ENCODE results near the gene NUTM2B. TPM values are rescaled to one million over a fixed set of nuclear protein-coding genes. Genes with fewer than 3 reads are reported as not detected.
"Not testable (repeated sequence)": the region's sequence is repeated elsewhere in the genome, so short reads cannot be mapped to it uniquely, and the experiment has no call there.

The NUTM2B gene, protein sequence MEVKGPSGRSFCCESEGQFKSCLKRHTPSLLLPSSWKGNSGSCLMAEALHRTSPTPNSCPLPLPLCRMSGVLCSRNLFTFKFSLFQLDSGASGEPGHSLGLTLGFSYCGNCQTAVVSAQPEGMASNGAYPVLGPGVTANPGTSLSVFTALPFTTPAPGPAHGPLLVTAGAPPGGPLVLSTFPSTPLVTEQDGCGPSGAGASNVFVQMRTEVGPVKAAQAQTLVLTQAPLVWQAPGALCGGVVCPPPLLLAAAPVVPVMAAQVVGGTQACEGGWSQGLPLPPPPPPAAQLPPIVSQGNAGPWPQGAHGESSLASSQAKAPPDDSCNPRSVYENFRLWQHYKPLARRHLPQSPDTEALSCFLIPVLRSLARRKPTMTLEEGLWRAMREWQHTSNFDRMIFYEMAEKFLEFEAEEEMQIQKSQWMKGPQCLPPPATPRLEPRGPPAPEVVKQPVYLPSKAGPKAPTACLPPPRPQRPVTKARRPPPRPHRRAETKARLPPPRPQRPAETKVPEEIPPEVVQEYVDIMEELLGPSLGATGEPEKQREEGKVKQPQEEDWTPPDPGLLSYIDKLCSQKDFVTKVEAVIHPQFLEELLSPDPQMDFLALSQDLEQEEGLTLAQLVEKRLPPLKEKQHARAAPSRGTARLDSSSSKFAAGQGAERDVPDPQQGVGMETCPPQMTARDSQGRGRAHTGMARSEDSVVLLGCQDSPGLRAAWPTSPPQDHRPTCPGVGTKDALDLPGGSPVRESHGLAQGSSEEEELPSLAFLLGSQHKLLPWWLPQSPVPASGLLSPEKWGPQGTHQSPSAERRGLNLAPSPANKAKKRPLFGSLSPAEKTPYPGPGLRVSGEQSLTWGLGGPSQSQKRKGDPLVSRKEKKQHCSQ
- 1.2 TPM in 2 replicates for total RNA-seq (2014; rRNA removed; shearing (Covaris generic))

DNA sequence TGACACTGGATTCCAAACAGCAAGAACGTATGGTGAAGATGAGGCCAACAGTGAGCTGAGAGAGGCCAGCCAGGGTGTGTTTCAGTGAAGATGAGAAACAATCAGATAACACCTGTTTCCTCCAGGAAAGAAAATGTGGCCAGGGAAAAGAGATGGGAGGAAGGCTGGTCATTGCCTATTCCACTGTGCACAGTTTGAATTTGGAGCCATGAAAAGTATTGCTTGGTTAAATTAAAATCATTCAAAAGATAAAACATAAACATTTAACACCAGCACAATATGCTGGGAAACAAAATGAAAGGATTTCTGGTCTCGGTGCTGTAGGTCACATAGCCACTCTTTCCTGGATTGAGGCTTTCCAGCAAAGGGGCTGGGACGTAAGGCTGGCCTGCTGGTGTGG lies at the start of gene NUTM2B:
TSS of gene NUTM2B (plus strand) at position 301 of the 400 bp plus-strand sequence. CDS start 383 bp downstream, outside the sequence.
- not testable (repeated sequence) for DNase-seq (ENCODE audit: low spot score)

DNA sequence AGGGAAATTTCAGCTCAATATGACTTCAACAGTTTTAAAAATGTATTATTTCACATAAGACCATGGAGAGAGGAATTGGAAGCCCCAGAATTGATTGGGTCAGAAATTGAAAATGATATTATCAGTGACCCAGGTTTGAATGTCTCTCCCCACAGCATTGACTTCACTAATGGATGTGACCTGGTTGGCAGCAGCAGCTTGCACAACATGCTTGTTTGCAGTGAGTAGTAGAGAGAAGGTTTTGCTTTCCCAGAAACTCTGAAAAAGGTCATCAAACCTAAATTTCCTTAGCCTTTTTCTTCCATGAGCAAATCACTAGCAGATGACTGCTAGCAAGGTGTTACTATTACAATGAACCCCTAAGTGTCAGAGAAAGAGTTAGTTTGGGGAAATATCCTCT lies 39.7 kb upstream of the NUTM2B start:
- not testable (repeated sequence) for DNase-seq (ENCODE audit: low spot score)

- DNase-seq (ENCODE audit: low spot score): not testable (repeated sequence)
Observed at GRCh38 chr10:79664686-79665085, 38.3 kb upstream of the NUTM2B start.

DNA sequence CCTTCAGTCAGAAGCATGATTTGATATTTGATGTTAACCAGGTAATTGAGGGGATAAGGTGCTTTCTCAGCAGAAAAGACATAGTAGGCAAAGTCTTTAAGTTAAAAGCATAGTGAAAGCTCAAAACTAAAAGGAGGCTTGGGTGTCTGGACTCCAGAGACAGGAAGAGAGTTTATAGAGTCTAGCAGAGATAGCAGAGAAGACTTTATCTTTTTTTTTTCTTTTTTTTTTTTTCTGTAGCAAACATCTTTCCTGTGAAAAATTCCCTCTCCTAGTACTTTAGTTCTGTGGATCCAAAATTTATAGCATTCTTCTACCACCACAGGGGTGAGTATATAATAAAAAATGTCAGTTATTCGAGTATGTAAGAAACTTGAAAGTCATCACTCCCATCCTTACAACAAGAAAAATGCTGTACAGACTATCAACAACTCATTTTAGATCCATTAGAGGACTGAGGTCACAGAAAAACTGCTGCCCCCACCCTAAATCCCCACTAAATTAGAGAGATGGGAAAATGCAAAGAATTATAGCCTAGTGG lies 33.7 kb upstream of the NUTM2B start:
- DNase-seq (ENCODE audit: low spot score): peak; percentile 23

- DNase-seq (ENCODE audit: low spot score): peak; percentile 27
Observed at GRCh38 chr10:79674878-79675277, 28.1 kb upstream of the NUTM2B start.

GRCh38 chr10:79683026-79683883 lies 19.8 kb upstream of the NUTM2B start:
- not testable (repeated sequence) for DNase-seq (ENCODE audit: low spot score)

- DNase-seq (ENCODE audit: low spot score): not testable (repeated sequence)
Observed at GRCh38 chr10:79683884-79684720, 18.9 kb upstream of the NUTM2B start.

- not testable (repeated sequence) for DNase-seq (ENCODE audit: low spot score)
Observed at GRCh38 chr10:79685044-79685685, 17.9 kb upstream of the NUTM2B start.

DNA sequence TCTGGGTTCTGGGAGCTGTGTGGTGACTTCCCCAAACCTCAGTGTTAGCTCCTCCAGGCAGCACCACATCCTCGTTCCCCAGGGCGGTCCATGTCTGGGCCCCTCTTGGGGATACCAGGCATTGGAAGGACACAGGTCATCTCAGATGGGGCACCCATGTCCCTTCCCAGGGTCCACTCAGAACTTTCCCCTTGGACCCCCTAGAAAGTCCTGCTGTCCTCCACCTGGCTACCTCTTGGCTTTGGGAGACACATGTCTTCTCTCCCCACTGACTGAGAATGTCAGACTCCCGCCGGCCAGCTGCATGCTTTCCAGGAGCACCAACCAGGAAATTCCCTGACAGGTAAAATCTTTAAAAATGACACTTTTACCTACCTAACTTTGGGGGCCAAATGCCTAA lies 16.4 kb upstream of the NUTM2B start:
- not testable (repeated sequence) for DNase-seq (ENCODE audit: low spot score)

GRCh38 chr10:79687406-79688150 lies 15.4 kb upstream of the NUTM2B start:
- DNase-seq (ENCODE audit: low spot score): not testable (repeated sequence)

DNA sequence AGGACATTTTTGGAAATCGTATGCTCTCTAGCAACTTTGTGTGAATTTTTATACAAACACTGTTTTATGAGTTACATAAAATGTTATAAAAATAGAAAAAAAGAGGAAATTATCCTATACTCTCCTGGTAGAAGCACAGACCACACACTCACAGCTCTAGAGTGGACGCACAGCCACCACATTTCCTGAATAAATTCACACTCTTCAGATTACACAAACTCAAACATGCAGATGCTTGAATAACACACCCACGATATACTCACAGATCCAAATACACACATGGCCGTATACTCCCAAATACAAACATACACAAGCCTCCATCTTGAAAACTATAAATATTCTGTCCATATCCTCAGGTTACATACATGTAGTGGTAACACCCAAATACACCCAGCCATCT lies 14.2 kb upstream of the NUTM2B start:
- DNase-seq (ENCODE audit: low spot score): not testable (repeated sequence)

DNA sequence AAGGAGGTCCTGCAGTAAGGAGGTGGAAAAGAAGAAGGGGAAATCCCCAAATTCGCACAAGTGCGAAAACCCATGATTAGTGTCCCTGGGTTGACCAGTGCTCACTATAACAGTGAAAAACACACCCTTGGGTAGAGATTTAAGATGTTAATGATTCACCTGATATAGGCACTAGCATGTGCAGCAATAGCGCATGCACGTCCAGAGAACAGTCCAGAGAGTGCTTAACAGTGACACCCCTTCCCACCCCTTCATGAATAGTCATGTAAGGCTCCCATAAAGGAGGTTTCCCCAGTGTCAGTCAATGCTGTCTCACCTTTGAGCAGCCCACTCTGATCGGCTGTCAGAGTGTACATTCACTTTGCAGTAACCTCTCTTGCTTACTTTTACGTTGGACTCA lies 6.4 kb upstream of the NUTM2B start:
- DNase-seq (ENCODE audit: low spot score): not testable (repeated sequence)

GRCh38 chr10:79697141-79697540 lies 5.9 kb upstream of the NUTM2B start:
- not testable (repeated sequence) for DNase-seq (ENCODE audit: low spot score)

DNA sequence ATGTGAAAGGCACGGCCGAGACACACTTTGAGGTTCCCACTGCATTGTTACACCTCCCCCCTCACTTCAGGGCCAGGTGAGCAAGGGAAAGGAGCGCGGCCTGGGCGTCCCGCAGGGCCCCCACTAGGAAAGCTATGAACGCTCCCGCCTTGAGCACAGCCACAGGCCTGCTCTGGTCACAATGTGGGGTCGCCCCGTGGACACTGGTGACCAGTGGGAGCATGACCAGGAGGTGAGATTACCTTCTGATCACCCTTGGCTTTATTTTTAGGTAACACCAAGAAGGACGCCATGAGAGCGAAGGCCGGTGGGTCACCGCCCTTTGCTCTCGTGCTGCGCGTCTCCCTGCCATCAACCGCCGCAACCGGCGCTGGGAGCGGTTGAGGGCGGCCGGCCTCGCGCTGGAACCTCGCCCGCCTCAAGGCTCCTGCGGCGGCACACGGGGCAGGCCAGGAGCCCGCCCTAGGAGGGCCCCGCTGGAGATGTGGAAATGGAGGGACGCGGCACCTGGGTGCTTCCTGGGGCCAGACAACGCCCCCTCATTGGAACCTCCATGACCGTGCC lies 2.6 kb upstream of the NUTM2B start:
- not testable (repeated sequence) for DNase-seq (ENCODE audit: low spot score)

- DNase-seq (ENCODE audit: low spot score): not testable (repeated sequence)
Observed at GRCh38 chr10:79707017-79707416, 4.0 kb downstream of the NUTM2B start.

- DNase-seq (ENCODE audit: low spot score): not testable (repeated sequence)
Observed at GRCh38 chr10:79714976-79715375, 11.9 kb downstream of the NUTM2B start.

GRCh38 chr10:79716917-79717579 lies 14.0 kb downstream of the NUTM2B start:
- DNase-seq (ENCODE audit: low spot score): not testable (repeated sequence)

- DNase-seq (ENCODE audit: low spot score): not testable (repeated sequence)
Observed at GRCh38 chr10:79720000-79720399, 17.0 kb downstream of the NUTM2B start.

Measured in A172 (cell line).